Activated naive CD4-positive, alpha-beta T cell treated with anti-CD3 and anti-CD28 coated beads, Interleukin-2, amount 50 U/mL, for 16 hours (primary cell): ENCODE measurements around the gene ARVCF.
"Not testable (repeated sequence)": the region's sequence is repeated elsewhere in the genome, so short reads cannot be mapped to it uniquely, and the experiment has no call there.

Experiments
- DNase-seq: peaks from one replicate; pipeline ENCODE4 v3.0.0-alpha.2; 2020

Gene ARVCF

GRCh38 chr22:19930551-19931486 is 85.8 kb downstream of the ARVCF start:
- DNase-seq = no peak

GRCh38 chr22:19929586-19930550 is 86.8 kb downstream of the ARVCF start:
- no peak for DNase-seq

- DNase-seq = no peak
Measured at GRCh38 chr22:19928207-19928606, 88.4 kb downstream of the ARVCF start.

GRCh38 chr22:19927696-19928095 is 88.9 kb downstream of the ARVCF start:
- DNase-seq = no peak

GRCh38 chr22:19926028-19926427 is 90.6 kb downstream of the ARVCF start:
- DNase-seq = not testable (repeated sequence)

GRCh38 chr22:19923914-19924513 is 92.6 kb downstream of the ARVCF start:
- no peak for DNase-seq

- DNase-seq = no peak
Measured at GRCh38 chr22:19921544-19922081, 95.0 kb downstream of the ARVCF start.
